HepG2 (cell line): ENCODE data around the gene FRMD3. TPM values are rescaled to one million over a fixed set of nuclear protein-coding genes. Genes with fewer than 3 reads are reported as not detected.

Experiments
- ATAC-seq: fragments of 200-7000 bp; cut with Tn5 transposase; 3 replicates; pipeline ENCODE4 v1.9.1; 2020; ENCODE audit warnings: mild to moderate bottlenecking, moderate library complexity
- BruUV-seq: library from RNA; stranded (reverse); fragments of 400-500 nt; replicated peaks from 2 replicates; lab custom pipeline; 2021; lab: Mats Ljungman, UMichigan
- CTCF ChIA-PET: fragments of 300-600 bp; formaldehyde crosslinking; extraction: SDS; loops from one replicate; lab custom pipeline; 2021; ENCODE audit warnings: low total read pairs, inconsistent platforms, low intra/inter-chr PET ratio; lab: Yijun Ruan, JAX
- POLR2A ChIA-PET: fragments of 350-600 bp; sonication (Branson Sonifier 250); formaldehyde crosslinking; loops from one replicate; lab custom pipeline; 2020; ENCODE audit warnings: antibody characterized with exemption, inconsistent platforms; lab: Yijun Ruan, JAX
- DNase-seq: peaks from one replicate; pipeline ENCODE4 v3.0.0-alpha.2; 2015; ENCODE audit warnings: low spot score
- FAIRE-seq: peaks from 3 replicates; lab custom pipeline; 2011; peaks lifted over from hg19 to GRCh38; lab: Jason Lieb, UNC
- H2AFZ ChIP-seq: one replicate; pipeline ENCODE4 v1.6.1; 2011; ENCODE audit warnings: low read length, inconsistent platforms
- H3K27ac ChIP-seq: fragments of 300-600 bp; 3 replicates; pipeline ENCODE4 v1.8.0; 2011; ENCODE audit warnings: mixed run types, mild to moderate bottlenecking, mixed read lengths, low read length, inconsistent platforms; ENCODE audit not compliant: insufficient read depth; ENCODE audit errors: extremely low read length
- H3K27me3 ChIP-seq, 2 experiments: fragments of 200-600 bp in 1 of 2; 2 replicates in 1 of 2; 3 replicates in 1 of 2; pipeline versions ENCODE4 v1.6.0 to v1.8.0; 2011; ENCODE audit warnings: low read length in 2 of 2, mild to moderate bottlenecking in 2 of 2, moderate library complexity in 2 of 2, inconsistent platforms in 1 of 2; ENCODE audit not compliant: insufficient read depth in 2 of 2, control insufficient read depth in 1 of 2
- H3K36me3 ChIP-seq, 2 experiments: fragments of 200-600 bp in 1 of 2; replicated peaks in 1 of 2; 2 replicates in 1 of 2; 3 replicates in 1 of 2; pipeline versions ENCODE4 v1.5.1 to v1.8.0; 2011; ENCODE audit warnings: low read length in 2 of 2, inconsistent platforms in 1 of 2; ENCODE audit not compliant: insufficient read depth in 2 of 2, control insufficient read depth in 1 of 2
- H3K4me1 ChIP-seq: 2 replicates; pipeline ENCODE4 v1.5.1; 2012; ENCODE audit warnings: low read length, inconsistent platforms; ENCODE audit not compliant: insufficient read depth
- H3K4me2 ChIP-seq: 2 replicates; pipeline ENCODE4 v1.6.0; 2011; ENCODE audit warnings: low read depth, low read length, inconsistent platforms
- H3K4me3 ChIP-seq, 3 experiments: fragments of 200-600 bp in 1 of 3; sonication (generic), shearing (Covaris generic) in 1 of 3; replicated peaks in 1 of 3; 2 replicates each; pipeline ENCODE4 v1.5.1; 2011 to 2016; ENCODE audit warnings: low read length in 3 of 3, inconsistent platforms in 2 of 3, low read depth in 2 of 3, mild to moderate bottlenecking in 2 of 3, control low read depth in 1 of 3, mixed read lengths in 1 of 3; ENCODE audit not compliant: insufficient read depth in 1 of 3
- H3K79me2 ChIP-seq: one replicate; pipeline ENCODE4 v1.6.1; 2011; ENCODE audit warnings: low read length, inconsistent platforms; ENCODE audit not compliant: insufficient read depth
- H3K9ac ChIP-seq: 2 replicates; pipeline ENCODE4 v1.6.0; 2011; ENCODE audit warnings: mild to moderate bottlenecking, low read depth, low read length, inconsistent platforms; ENCODE audit not compliant: insufficient read depth
- H3K9me3 ChIP-seq: 2 replicates; pipeline ENCODE4 v1.5.1; 2012; ENCODE audit warnings: mild to moderate bottlenecking, low read length
- H4K20me1 ChIP-seq: 2 replicates; pipeline ENCODE4 v1.6.0; 2011; ENCODE audit warnings: inconsistent platforms, mild to moderate bottlenecking, low read length, moderate library complexity; ENCODE audit not compliant: insufficient read depth
- ASH2L ChIP-seq: fragments of 300-600, 200-600 bp; sonication (generic); IDR thresholded peaks from 2 replicates; pipeline ENCODE4 v1.7.0; 2017; ENCODE audit warnings: low read depth, mild to moderate bottlenecking, moderate library complexity, mixed read lengths, low read length; ENCODE audit not compliant: insufficient read length
- CENPBD1 ChIP-seq: sonication (generic); formaldehyde crosslinking; IDR thresholded peaks from 2 replicates; pipeline ENCODE4 v1.8.0; 2022; ENCODE audit warnings: missing genetic modification reagents, low read depth, mild to moderate bottlenecking, borderline replicate concordance
- HOMEZ ChIP-seq: IDR thresholded peaks from 2 replicates; pipeline ENCODE4 v1.6.1; 2016; ENCODE audit warnings: low read depth
- HOXA3 ChIP-seq: sonication (generic); formaldehyde crosslinking; IDR thresholded peaks from 2 replicates; pipeline ENCODE4 v1.5.0; 2020; ENCODE audit warnings: missing genetic modification reagents
- IRF2 ChIP-seq: IDR thresholded peaks from 2 replicates; pipeline ENCODE4 v1.6.1; 2018; ENCODE audit warnings: missing genetic modification reagents, missing compliant biosample characterization
- SIX4 ChIP-seq: sonication (generic); formaldehyde crosslinking; IDR thresholded peaks from 2 replicates; pipeline ENCODE4 v1.4.0; 2020; ENCODE audit warnings: missing genetic modification reagents
- TERF1 ChIP-seq: sonication (generic); formaldehyde crosslinking; IDR thresholded peaks from 2 replicates; pipeline ENCODE4 v1.8.0; 2022; ENCODE audit warnings: mild to moderate bottlenecking, missing genetic modification reagents, moderate library complexity
- THAP9 ChIP-seq: sonication (generic); formaldehyde crosslinking; IDR thresholded peaks from 2 replicates; pipeline ENCODE4; 2020; ENCODE audit warnings: missing genetic modification reagents, mild to moderate bottlenecking, borderline replicate concordance
- ZFP36L2 ChIP-seq: sonication (generic); formaldehyde crosslinking; IDR thresholded peaks from 2 replicates; pipeline ENCODE4 v1.4.0; 2020; ENCODE audit warnings: missing genetic modification reagents
- ZFP62 ChIP-seq: sonication (generic); formaldehyde crosslinking; IDR thresholded peaks from 2 replicates; pipeline ENCODE4 v1.4.0; 2020; ENCODE audit warnings: missing genetic modification reagents
- ZNF33B ChIP-seq: sonication (generic); formaldehyde crosslinking; IDR thresholded peaks from 2 replicates; pipeline ENCODE4 v1.5.1; 2020; ENCODE audit warnings: mild to moderate bottlenecking, missing genetic modification reagents
- ZNF574 ChIP-seq: sonication (generic); formaldehyde crosslinking; IDR thresholded peaks from 2 replicates; pipeline ENCODE4 v1.4.0; 2020; ENCODE audit warnings: missing genetic modification reagents
- WGBS: methylation state at CpG from one replicate; pipeline ENCODE4 v1.1.6; 2017; ENCODE audit warnings: low lambda C conversion rate; 5-methylcytosine and 5-hydroxymethylcytosine counted together
- in situ Hi-C: cut with HindIII; loops from 2 replicates; pipeline ENCODE4 v1.10.0; 2017; ENCODE audit warnings: low pct_unique_long_range_greater_than_20kb; ENCODE audit not compliant: extremely low pct_ligation_motif_present
- intact Hi-C: fragments of 100-400 bp; cut with micrococcal nuclease; formaldehyde crosslinking; loops from one replicate; pipeline ENCODE4 v1.10.0; 2022; ENCODE audit not compliant: unreplicated experiment
- polyA plus RNA-seq, 8 experiments: library from polyadenylated mRNA; depleted of rRNA in 3 of 8; stranded (reverse) in 7 of 8; unstranded in 1 of 8; fragments of >200 nt; fragmentation: Illumina TruSeq in 4 of 8; extraction: Trizol in 4 of 8; gene quantifications; 2 replicates each; pipeline versions ENCODE4 v1.2.1 to v1.2.3, GENCODE V29; 2011 to 2016; ENCODE audit warnings: low read depth in 4 of 8, missing spikeins in 1 of 8, mixed read lengths in 1 of 8; ENCODE audit not compliant: insufficient read depth in 1 of 8
- total RNA-seq, 5 experiments: library from RNA; depleted of rRNA; stranded (reverse); fragments of >200 nt; fragmentation: Illumina TruSeq; extraction: Trizol; gene quantifications; 2 replicates each; pipeline ENCODE4 v1.2.3, GENCODE V29; 2016; ENCODE audit warnings: low read depth in 1 of 5

The FRMD3 gene
- total and polyA plus RNA-seq, 2 of the 13 experiments (the other 11 are each of a cell fraction or from before 2014, with no cell fraction given), result 3.2 to 7.7 TPM

GRCh38 chr9:83535736-83536135, 2.5 kb downstream of the FRMD3 start:
- no peaks in the 10 kb centered on the region; a peak in 1 of 5 replicates for H3K27me3 ChIP-seq
- ATAC-seq (no peak), DNase-seq (no peak), FAIRE-seq (no peak)
- H3K9ac ChIP-seq, result no peak overlapping the region
- H3K4me1 ChIP-seq, result peaks cover 35% of the 10 kb centered on the region
- ChIA-PET CTCF (no interaction called here), POLR2A (no interaction called here)
- BruUV-seq, result TSS peak; percentile 26
- H3K27ac ChIP-seq, result no peak overlapping the region
- intact Hi-C loops, result loop anchor here (5.0 kb wide), 2 partner anchors 113 to 148 kb away; no protein-coding TSS in a partner anchor
- H3K4me3 ChIP-seq, result no peak overlapping the region
- H3K4me2 ChIP-seq, result no peak overlapping the region
- no peaks in the 10 kb centered on the region for H3K9me3 ChIP-seq
- 98% methylated on average over 3 of the region's 3 CpGs for WGBS
- H3K36me3 ChIP-seq, result no peaks in the 10 kb centered on the region
- H3K79me2 ChIP-seq, result peaks cover 33% of the 10 kb centered on the region
- in situ Hi-C loops, result loop anchor here (5.0 kb wide), 2 partner anchors 198 to 318 kb away; no protein-coding TSS in a partner anchor
- H2AFZ ChIP-seq, result no peak overlapping the region
- no peaks in the 10 kb centered on the region for H4K20me1 ChIP-seq
- no peak for TF ChIP-seq ZFP36L2 (CRISPR knock-in tag)
- TF ChIP-seq ASH2L, result no peak
- TF ChIP-seq HOMEZ (CRISPR knock-in tag), result no peak
- no peak for TF ChIP-seq THAP9 (CRISPR knock-in tag)
- no peak for TF ChIP-seq ZNF574 (CRISPR knock-in tag)
- no peak for TF ChIP-seq ZFP62 (CRISPR knock-in tag)
- TF ChIP-seq SIX4 (CRISPR knock-in tag), result no peak
- no peak for TF ChIP-seq HOXA3 (CRISPR knock-in tag)
- TF ChIP-seq TERF1 (CRISPR knock-in tag), result no peak
- TF ChIP-seq IRF2 (CRISPR knock-in tag), result no peak
- TF ChIP-seq CENPBD1, result no peak
- no peak for TF ChIP-seq ZNF33B (CRISPR knock-in tag)
